Endodermal cell (in vitro differentiated cells): ENCODE results near the gene RSRC2. TPM values are rescaled to one million over a fixed set of nuclear protein-coding genes. Genes with fewer than 3 reads are reported as not detected.
"Not testable (repeated sequence)": the region's sequence is repeated elsewhere in the genome, so short reads cannot be mapped to it uniquely, and the experiment has no call there.

ENCODE experiments used
- DNase-seq: peaks from one replicate; pipeline ENCODE4 v3.0.0-alpha.2; 2017
- H3K27ac ChIP-seq: 2 replicates; pipeline ENCODE4 v1.5.1; 2013; ENCODE audit warnings: mild to moderate bottlenecking, low read depth, low read length, moderate library complexity
- H3K27me3 ChIP-seq: 2 replicates; pipeline ENCODE4 v1.6.1; 2013; ENCODE audit warnings: mild to moderate bottlenecking, low read length, moderate library complexity; ENCODE audit not compliant: insufficient read depth, control insufficient read depth, poor library complexity, severe bottlenecking
- H3K36me3 ChIP-seq: 2 replicates; pipeline ENCODE4 v1.7.0; 2013; ENCODE audit warnings: mild to moderate bottlenecking, low read length, moderate library complexity; ENCODE audit not compliant: control insufficient read depth, insufficient read depth
- H3K4me1 ChIP-seq: one replicate; pipeline ENCODE4 v1.7.0; 2013; ENCODE audit warnings: low read length; ENCODE audit not compliant: control insufficient read depth, insufficient read depth
- H3K4me3 ChIP-seq: 2 replicates; pipeline ENCODE4 v1.5.1; 2013; ENCODE audit warnings: mild to moderate bottlenecking, low read length, moderate library complexity
- H3K9ac ChIP-seq: 2 replicates; pipeline ENCODE4 v1.6.1; 2013; ENCODE audit warnings: mild to moderate bottlenecking, low read length, moderate library complexity; ENCODE audit not compliant: poor library complexity, severe bottlenecking; ENCODE audit errors: extremely low read depth
- H3K9me3 ChIP-seq: 2 replicates; pipeline ENCODE4 v1.6.1; 2013; ENCODE audit warnings: mild to moderate bottlenecking, low read length, moderate library complexity; ENCODE audit not compliant: control insufficient read depth
- H3K27ac Mint-ChIP-seq: 2 replicates; pipeline ENCODE4 v1.8.0; 2020; ENCODE audit warnings: mixed read lengths
- H3K27me3 Mint-ChIP-seq: 2 replicates; pipeline ENCODE4 v1.8.0; 2021; ENCODE audit warnings: mild to moderate bottlenecking, mixed read lengths; ENCODE audit not compliant: insufficient read depth
- H3K36me3 Mint-ChIP-seq: 2 replicates; pipeline ENCODE4 v1.8.0; 2020; ENCODE audit warnings: low read depth, mixed read lengths
- H3K4me1 Mint-ChIP-seq: 2 replicates; pipeline ENCODE4 v1.8.0; 2020; ENCODE audit warnings: mixed read lengths
- H3K4me3 Mint-ChIP-seq: 2 replicates; pipeline ENCODE4 v1.8.0; 2020; ENCODE audit warnings: mild to moderate bottlenecking, moderate library complexity, mixed read lengths
- H3K9me3 Mint-ChIP-seq: 2 replicates; pipeline ENCODE4 v1.8.0; 2020; ENCODE audit warnings: mild to moderate bottlenecking, mixed read lengths
- CTCF ChIP-seq: fragments of 200-600 bp; sonication (generic); conservative IDR thresholded peaks from 2 replicates; pipeline ENCODE4 v1.5.0; 2021; ENCODE audit warnings: antibody characterized with exemption, mild to moderate bottlenecking
- WGBS, 2 experiments: methylation state at CpG; one replicate each; pipeline versions ENCODE4 v1.1.5 to v1.1.7; 2013; ENCODE audit warnings: missing lambda C conversion rate in 2 of 2, mixed read lengths in 1 of 2; ENCODE audit not compliant: insufficient coverage in 1 of 2, insufficient read length in 1 of 2; 5-methylcytosine and 5-hydroxymethylcytosine counted together
- total RNA-seq, 2 donors: library from RNA; stranded (reverse); fragmentation: NEBNext Ultra II Directional in 1 of 2; extraction: Animal tissue kit (Norgen Biotek cat#: 25700) in 1 of 2; gene quantifications; 2 replicates in 1 of 2; 3 replicates in 1 of 2; pipeline ENCODE4 v1.2.1, GENCODE V29; 2021

Gene RSRC2
- total RNA-seq, 2 donors from 2014 or later, result 88.1 to 111 TPM

- H3K9ac ChIP-seq, result peak overlapping the region; percentile 97
- H3K9me3 Mint-ChIP-seq, result no peaks in the 10 kb centered on the region
- WGBS, 2 experiments, result 0 to 1% methylated on average over 14 to 47 of the region's 47 CpGs
- no peak for TF ChIP-seq CTCF
- H3K36me3 Mint-ChIP-seq, result peaks cover 36% of the 10 kb centered on the region
- peak overlapping the region; percentile 100 for H3K4me3 ChIP-seq
- H3K9me3 ChIP-seq, result no peaks in the 10 kb centered on the region
- no peaks in the 10 kb centered on the region for H3K4me1 ChIP-seq
- H3K36me3 ChIP-seq, result peaks cover 36% of the 10 kb centered on the region
- peak overlapping the region; percentile 97 for H3K27ac ChIP-seq
- H3K4me1 Mint-ChIP-seq, result peaks cover 11% of the 10 kb centered on the region
- peak; percentile 86 for DNase-seq
- peak overlapping the region; percentile 99 for H3K27ac Mint-ChIP-seq
- H3K27me3 Mint-ChIP-seq, result no peaks in the 10 kb centered on the region
- H3K4me3 Mint-ChIP-seq, result peak overlapping the region; percentile 93
- H3K27me3 ChIP-seq, result no peaks in the 10 kb centered on the region
These were observed 26.6 kb downstream of the RSRC2 start for GRCh38 chr12:122499991-122500684.

GRCh38 chr12:122495258-122495657 is 31.5 kb downstream of the RSRC2 start:
- H3K9ac ChIP-seq, result no peak overlapping the region
- no peak for DNase-seq
- Mint-ChIP-seq H3K4me1 (peaks cover 8% of the 10 kb centered on the region), H3K27me3 (no peaks in the 10 kb centered on the region), H3K4me3 (no peak overlapping the region), H3K9me3 (no peaks in the 10 kb centered on the region), H3K36me3 (peaks cover 28% of the 10 kb centered on the region), H3K27ac (no peak overlapping the region)
- 91 to 94% methylated on average over 6 to 7 of the region's 7 CpGs for WGBS, 2 experiments
- H3K27ac ChIP-seq, result no peak overlapping the region
- no peaks in the 10 kb centered on the region for H3K9me3 ChIP-seq
- no peak for TF ChIP-seq CTCF
- H3K27me3 ChIP-seq, result no peaks in the 10 kb centered on the region
- H3K4me1 ChIP-seq, result no peaks in the 10 kb centered on the region
- H3K36me3 ChIP-seq, result peaks cover 51% of the 10 kb centered on the region
- no peak overlapping the region for H3K4me3 ChIP-seq

- not testable (repeated sequence) for H3K27ac ChIP-seq, H3K27me3 ChIP-seq, H3K9me3 Mint-ChIP-seq, H3K9ac ChIP-seq, H3K4me1 Mint-ChIP-seq, DNase-seq, H3K4me3 Mint-ChIP-seq, H3K27ac Mint-ChIP-seq, H3K9me3 ChIP-seq, H3K27me3 Mint-ChIP-seq, H3K4me1 ChIP-seq, H3K4me3 ChIP-seq
- peaks cover 43% of the 10 kb centered on the region for H3K36me3 Mint-ChIP-seq
- H3K36me3 ChIP-seq, result peaks cover 68% of the 10 kb centered on the region
- 67 to 100% methylated on average over 1 to 3 of the region's 6 CpGs for WGBS, 2 experiments
These were observed 33.5 kb downstream of the RSRC2 start for GRCh38 chr12:122493222-122493621.
